Upper lobe of left lung (tissue), 6 donors: ENCODE measurements around the gene RPL38. TPM values are rescaled to one million over a fixed set of nuclear protein-coding genes. Genes with fewer than 3 reads are reported as not detected.

Experiments
- ATAC-seq, 2 donors: fragments of 200-7000 bp; cut with Tn5 transposase; one replicate each; pipeline ENCODE4 v1.9.1; 2022; ENCODE audit warnings: mild to moderate bottlenecking in 2 of 2, moderate library complexity in 2 of 2; ENCODE audit not compliant: low FRiP score in 2 of 2
- DNase-seq, 2 donors: peaks; one replicate each; pipeline ENCODE4 v3.0.0-alpha.2; 2019 to 2020
- H3K27ac ChIP-seq, 4 donors: fragments of 200-600 bp; sonication (generic); one replicate each; pipeline ENCODE4 v1.5.1; 2016 to 2019
- H3K27me3 ChIP-seq, 4 donors: fragments of 200-600 bp; sonication (generic); one replicate each; pipeline ENCODE4 v1.5.1; 2017 to 2019
- H3K36me3 ChIP-seq, 4 donors: fragments of 200-600 bp; sonication (generic); one replicate each; pipeline ENCODE4 v1.5.1; 2016 to 2019
- H3K4me1 ChIP-seq, 4 donors: fragments of 200-600 bp; sonication (generic); one replicate each; pipeline ENCODE4 v1.5.1; 2018 to 2019
- H3K4me3 ChIP-seq, 4 donors: fragments of 200-600 bp; sonication (generic); one replicate each; pipeline ENCODE4 v1.5.1; 2017 to 2019; ENCODE audit warnings: mild to moderate bottlenecking in 2 of 4, moderate library complexity in 1 of 4
- H3K9me3 ChIP-seq, 4 donors: fragments of 200-600 bp; sonication (generic); one replicate each; pipeline ENCODE4 v1.5.1; 2018 to 2019
- EP300 ChIP-seq, 4 donors: sonication (generic); formaldehyde crosslinking; IDR thresholded peaks; one replicate each; pipeline ENCODE4 v1.5.1; 2017; ENCODE audit warnings: antibody characterized with exemption in 4 of 4, control low read depth in 2 of 4
- POLR2A ChIP-seq, 4 donors: fragments of 450-650 bp; IDR thresholded peaks; one replicate each; pipeline ENCODE4 v1.5.1; 2016 to 2017; ENCODE audit warnings: antibody characterized with exemption in 4 of 4, mild to moderate bottlenecking in 2 of 4
- POLR2AphosphoS5 ChIP-seq, 2 donors: sonication (generic); formaldehyde crosslinking; IDR thresholded peaks; one replicate each; pipeline ENCODE4 v1.5.1; 2017; ENCODE audit warnings: antibody characterized with exemption in 2 of 2
- WGBS, 2 donors: methylation state at CpG; one replicate each; pipeline ENCODE4 v1.1.5; 2017 to 2018; 5-methylcytosine and 5-hydroxymethylcytosine counted together
- total RNA-seq, 6 donors: library from RNA; depleted of rRNA in 4 of 6; stranded (reverse); fragments of >200 nt in 4 of 6; gene quantifications; one replicate each; pipeline versions ENCODE4 v1.1.0 to v1.2.1, GENCODE V29; 2016 to 2021
- TF ChIP-seq, protein P1 (sequence below), 6 experiments: fragments of 450-650 bp in 4 of 6; fragments of 200-600 bp in 2 of 6; sonication (generic) in 2 of 6; IDR thresholded peaks; one replicate each; pipeline ENCODE4 v1.5.1; 2016 to 2019; ENCODE audit warnings: antibody characterized with exemption in 6 of 6
- donor health status: DM: no; HTN: no; CAD: no; lungs with moderate emphysema.
- donor health status: DM: no; HTN: yes; CAD: no; lungs with severe emphysema.

RPL38 gene
- total RNA-seq, 6 donors from 2014 or later, result 334 to 709 (median 485) TPM

GRCh38 chr17:74216505-74216904 is 13.0 kb downstream of the RPL38 start:
- Histone ChIP-seq H3K4me3 (no peak overlapping the region), H3K27ac (no peak overlapping the region), H3K36me3 (no peaks in the 10 kb centered on the region), H3K4me1 (peaks cover 23 to 29% (median 25%) of the 10 kb centered on the region in 4 donors), H3K27me3 (no peaks in the 10 kb centered on the region), H3K9me3 (no peaks in the 10 kb centered on the region)
- DNase-seq (no peak), ATAC-seq (no peak)
- TF ChIP-seq, protein P1, sequence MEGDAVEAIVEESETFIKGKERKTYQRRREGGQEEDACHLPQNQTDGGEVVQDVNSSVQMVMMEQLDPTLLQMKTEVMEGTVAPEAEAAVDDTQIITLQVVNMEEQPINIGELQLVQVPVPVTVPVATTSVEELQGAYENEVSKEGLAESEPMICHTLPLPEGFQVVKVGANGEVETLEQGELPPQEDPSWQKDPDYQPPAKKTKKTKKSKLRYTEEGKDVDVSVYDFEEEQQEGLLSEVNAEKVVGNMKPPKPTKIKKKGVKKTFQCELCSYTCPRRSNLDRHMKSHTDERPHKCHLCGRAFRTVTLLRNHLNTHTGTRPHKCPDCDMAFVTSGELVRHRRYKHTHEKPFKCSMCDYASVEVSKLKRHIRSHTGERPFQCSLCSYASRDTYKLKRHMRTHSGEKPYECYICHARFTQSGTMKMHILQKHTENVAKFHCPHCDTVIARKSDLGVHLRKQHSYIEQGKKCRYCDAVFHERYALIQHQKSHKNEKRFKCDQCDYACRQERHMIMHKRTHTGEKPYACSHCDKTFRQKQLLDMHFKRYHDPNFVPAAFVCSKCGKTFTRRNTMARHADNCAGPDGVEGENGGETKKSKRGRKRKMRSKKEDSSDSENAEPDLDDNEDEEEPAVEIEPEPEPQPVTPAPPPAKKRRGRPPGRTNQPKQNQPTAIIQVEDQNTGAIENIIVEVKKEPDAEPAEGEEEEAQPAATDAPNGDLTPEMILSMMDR (IDR thresholded peaks at IDR 0.05), result no peak
- no peak for TF ChIP-seq POLR2A (IDR thresholded peaks at IDR 0.05)
- no peak for TF ChIP-seq POLR2AphosphoS5 (IDR thresholded peaks at IDR 0.05)
- no peak for TF ChIP-seq EP300 (IDR thresholded peaks at IDR 0.05)
- 77 to 82% methylated on average over 4 to 5 of the region's 5 CpGs for WGBS, 2 donors

DNA sequence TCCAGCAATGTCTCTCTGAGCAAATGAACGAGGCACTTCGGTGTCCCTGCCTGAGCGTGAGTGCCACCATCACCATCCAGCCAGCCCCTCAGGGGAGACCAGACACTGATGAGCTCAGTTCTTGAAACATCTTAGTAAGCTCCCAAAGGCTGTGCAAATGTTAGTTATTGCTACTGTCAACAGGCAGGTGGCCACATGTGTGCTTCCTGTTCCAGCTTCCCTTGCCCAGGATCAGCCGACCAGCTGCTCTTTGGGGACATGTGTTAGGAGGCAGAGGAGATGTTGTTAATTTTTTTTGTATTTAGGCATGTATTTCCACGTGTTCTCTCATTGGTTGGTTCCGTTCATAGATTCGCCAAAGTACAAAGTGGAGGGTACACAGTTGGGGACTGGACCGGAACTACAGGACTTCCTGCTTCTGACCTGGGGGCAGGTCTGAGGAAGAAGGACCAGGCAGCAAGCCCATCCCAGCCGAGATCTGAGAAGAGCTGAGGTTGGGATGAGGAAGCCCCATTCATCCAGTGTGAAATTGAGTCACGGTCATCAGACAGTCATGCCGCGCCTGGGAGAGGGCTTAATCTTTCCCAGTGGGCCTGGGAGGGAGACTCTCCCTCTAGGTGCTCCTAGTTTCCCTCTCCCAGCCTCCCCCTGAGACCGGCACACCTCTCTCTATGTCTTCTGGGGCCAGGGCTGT is 13.7 kb downstream of the RPL38 start:
- H3K4me1 ChIP-seq, result peaks cover 16 to 22% (median 19%) of the 10 kb centered on the region in 4 donors
- H3K4me3 ChIP-seq, result no peak overlapping the region
- DNase-seq (no peak), ATAC-seq (no peak)
- TF ChIP-seq EP300 (IDR thresholded peaks at IDR 0.05), result no peak
- TF ChIP-seq POLR2A (IDR thresholded peaks at IDR 0.05), result no peak
- TF ChIP-seq POLR2AphosphoS5 (IDR thresholded peaks at IDR 0.05), result no peak
- TF ChIP-seq, protein P1 (IDR thresholded peaks at IDR 0.05), result no peak
- no peaks in the 10 kb centered on the region for H3K36me3 ChIP-seq
- WGBS, 2 donors, result 62 to 72% methylated on average over 13 of the region's 13 CpGs
- H3K27ac ChIP-seq, result no peak overlapping the region
- H3K27me3 ChIP-seq, result no peaks in the 10 kb centered on the region
- H3K9me3 ChIP-seq, result no peaks in the 10 kb centered on the region

- DNase-seq (no peak), ATAC-seq (no peak)
- Histone ChIP-seq H3K4me1 (peaks cover 10 to 15% (median 12%) of the 10 kb centered on the region in 4 donors), H3K9me3 (no peaks in the 10 kb centered on the region), H3K27me3 (no peaks in the 10 kb centered on the region), H3K4me3 (no peak overlapping the region), H3K36me3 (no peaks in the 10 kb centered on the region), H3K27ac (no peak overlapping the region)
- 97 to 100% methylated on average over 2 of the region's 2 CpGs for WGBS, 2 donors
- no peak for TF ChIP-seq POLR2AphosphoS5 (IDR thresholded peaks at IDR 0.05)
- no peak for TF ChIP-seq EP300 (IDR thresholded peaks at IDR 0.05)
- TF ChIP-seq, protein P1 (IDR thresholded peaks at IDR 0.05), result no peak
- TF ChIP-seq POLR2A (IDR thresholded peaks at IDR 0.05), result no peak
Observed at GRCh38 chr17:74217888-74218287, 14.4 kb downstream of the RPL38 start.

DNA sequence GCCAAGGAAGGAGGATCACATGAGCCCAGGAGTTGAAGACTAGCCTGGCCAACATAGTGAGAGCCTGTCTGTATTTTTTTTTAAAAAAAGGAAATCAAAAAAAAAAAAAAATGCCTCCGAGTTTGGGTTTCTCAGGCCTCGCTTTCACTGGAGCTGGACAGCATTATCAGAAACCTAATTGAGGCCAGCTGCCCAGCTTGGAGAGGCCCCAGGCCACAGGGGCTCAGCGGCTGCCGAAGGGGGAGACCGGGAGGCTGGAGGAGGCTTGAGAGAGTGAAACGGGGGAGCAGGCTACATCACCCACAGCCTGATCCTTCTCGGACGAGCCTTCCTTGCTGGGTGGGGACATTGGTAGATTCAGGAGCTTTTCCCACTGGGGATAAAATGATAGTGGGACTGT is 15.0 kb downstream of the RPL38 start:
- Histone ChIP-seq H3K9me3 (no peaks in the 10 kb centered on the region), H3K27me3 (no peaks in the 10 kb centered on the region), H3K4me3 (no peak overlapping the region), H3K27ac (no peak overlapping the region), H3K4me1 (peaks cover 10 to 12% (median 11%) of the 10 kb centered on the region in 4 donors), H3K36me3 (no peaks in the 10 kb centered on the region)
- WGBS, 2 donors, result 69 to 82% methylated on average over 8 of the region's 8 CpGs
- TF ChIP-seq EP300 (IDR thresholded peaks at IDR 0.05) (no peak), POLR2A (IDR thresholded peaks at IDR 0.05) (no peak), POLR2AphosphoS5 (IDR thresholded peaks at IDR 0.05) (no peak)
- TF ChIP-seq, protein P1 (IDR thresholded peaks at IDR 0.05), result no peak
- ATAC-seq (no peak), DNase-seq (no peak)
